ENCODE data around the gene KIAA1671. TPM values are rescaled to one million over a fixed set of nuclear protein-coding genes. Genes with fewer than 3 reads are reported as not detected.

The KIAA1671 gene
- total RNA-seq, 4 donors from 2014 or later: 16.2 to 35.0 (median 21.7) TPM

- ATAC-seq: peak in 1 of 2 donors; percentile 23
- intact Hi-C loops (cut with DNase I; ENCODE audit: low total_unique reads) (no loop called here), in situ Hi-C loops (cut with MboI; ENCODE audit: low sequenced_read_pairs in 4 of 4) (no loop called here)
- H3K36me3 ChIP-seq: no peaks in the 10 kb centered on the region
- no peak for DNase-seq
- H3K9me3 ChIP-seq: no peaks in the 10 kb centered on the region
- TF ChIP-seq CTCF (IDR thresholded peaks at IDR 0.05 in 4 of 5, conservative IDR thresholded peaks at IDR 0.05 in 1 of 5) (no peak), POLR2A (IDR thresholded peaks at IDR 0.05) (no peak)
- H3K27me3 ChIP-seq: no peaks in the 10 kb centered on the region
- H3K27ac ChIP-seq: peak overlapping the region in 2 of 4 donors; percentile 58
- no peak overlapping the region for H3K4me3 ChIP-seq
- peaks cover 0 to 3% of the 10 kb centered on the region in 2 donors for H3K4me1 ChIP-seq
These were observed 148.4 kb downstream of the KIAA1671 start for GRCh38 chr22:25100948-25101347.

- DNase-seq (no peak), ATAC-seq (no peak)
- H3K36me3 ChIP-seq: no peaks in the 10 kb centered on the region
- H3K9me3 ChIP-seq: no peaks in the 10 kb centered on the region
- no peak overlapping the region for H3K4me3 ChIP-seq
- H3K27me3 ChIP-seq: no peaks in the 10 kb centered on the region
- in situ Hi-C loops (cut with MboI; ENCODE audit: low sequenced_read_pairs in 4 of 4): no loop called here
- TF ChIP-seq POLR2A (IDR thresholded peaks at IDR 0.05): no peak
- no peak for TF ChIP-seq CTCF (IDR thresholded peaks at IDR 0.05 in 4 of 5, conservative IDR thresholded peaks at IDR 0.05 in 1 of 5)
- intact Hi-C loops (cut with DNase I; ENCODE audit: low total_unique reads): no loop called here
- H3K27ac ChIP-seq: peak overlapping the region in 1 of 4 donors; percentile 58
- H3K4me1 ChIP-seq: peaks cover 0 to 3% of the 10 kb centered on the region in 2 donors
These were observed 149.0 kb downstream of the KIAA1671 start for GRCh38 chr22:25101501-25101900.

GRCh38 chr22:25101986-25102385 lies 149.5 kb downstream of the KIAA1671 start:
- no peak overlapping the region for H3K27ac ChIP-seq
- intact Hi-C loops (cut with DNase I; ENCODE audit: low total_unique reads) (no loop called here), in situ Hi-C loops (cut with MboI; ENCODE audit: low sequenced_read_pairs in 4 of 4) (no loop called here)
- H3K27me3 ChIP-seq: no peaks in the 10 kb centered on the region
- peaks cover 0 to 3% of the 10 kb centered on the region in 2 donors for H3K4me1 ChIP-seq
- no peak for ATAC-seq
- H3K4me3 ChIP-seq: no peak overlapping the region
- TF ChIP-seq POLR2A (IDR thresholded peaks at IDR 0.05) (no peak), CTCF (IDR thresholded peaks at IDR 0.05 in 4 of 5, conservative IDR thresholded peaks at IDR 0.05 in 1 of 5) (no peak)
- no peaks in the 10 kb centered on the region for H3K9me3 ChIP-seq
- no peak for DNase-seq
- no peaks in the 10 kb centered on the region for H3K36me3 ChIP-seq

- ATAC-seq (no peak), DNase-seq (no peak)
- intact Hi-C loops (cut with DNase I; ENCODE audit: low total_unique reads): no loop called here
- Histone ChIP-seq H3K27ac (peak overlapping the region in 1 of 4 donors; percentile 22), H3K4me3 (no peak overlapping the region), H3K9me3 (no peaks in the 10 kb centered on the region), H3K36me3 (no peaks in the 10 kb centered on the region), H3K27me3 (no peaks in the 10 kb centered on the region), H3K4me1 (peaks cover 0 to 3% of the 10 kb centered on the region in 2 donors)
- TF ChIP-seq POLR2A (IDR thresholded peaks at IDR 0.05): no peak
- TF ChIP-seq CTCF (IDR thresholded peaks at IDR 0.05 in 4 of 5, conservative IDR thresholded peaks at IDR 0.05 in 1 of 5): no peak
- in situ Hi-C loops (cut with MboI; ENCODE audit: low sequenced_read_pairs in 4 of 4): no loop called here
These were observed 150.2 kb downstream of the KIAA1671 start for GRCh38 chr22:25102722-25103121.

GRCh38 chr22:25104367-25104766 lies 151.9 kb downstream of the KIAA1671 start:
- intact Hi-C loops (cut with DNase I; ENCODE audit: low total_unique reads) (no loop called here), in situ Hi-C loops (cut with MboI; ENCODE audit: low sequenced_read_pairs in 4 of 4) (no loop called here)
- TF ChIP-seq POLR2A (IDR thresholded peaks at IDR 0.05) (no peak), CTCF (IDR thresholded peaks at IDR 0.05 in 4 of 5, conservative IDR thresholded peaks at IDR 0.05 in 1 of 5) (no peak)
- H3K4me1 ChIP-seq: peaks cover 0 to 3% of the 10 kb centered on the region in 2 donors
- ATAC-seq (no peak), DNase-seq (no peak)
- no peaks in the 10 kb centered on the region for H3K27me3 ChIP-seq
- no peak overlapping the region for H3K27ac ChIP-seq
- H3K9me3 ChIP-seq: no peaks in the 10 kb centered on the region
- no peak overlapping the region for H3K4me3 ChIP-seq
- peaks cover 0 to 13% of the 10 kb centered on the region in 2 donors for H3K36me3 ChIP-seq
